Smooth muscle cell (in vitro differentiated cells): ENCODE results near the gene BORCS5. TPM values are rescaled to one million over a fixed set of nuclear protein-coding genes. Genes with fewer than 3 reads are reported as not detected.

Experiments used
- DNase-seq: peaks from one replicate; lab custom pipeline; 2025; ENCODE audit not compliant: unreplicated experiment; lab: John Stamatoyannopoulos, UW
- H2AFZ ChIP-seq: fragments of 200-600 bp; sonication (generic); 2 replicates; pipeline ENCODE4 v1.6.0; 2016; ENCODE audit warnings: antibody characterized with exemption, low read depth, mild to moderate bottlenecking
- H3F3A ChIP-seq: fragments of 200-600 bp; sonication (generic); 2 replicates; pipeline ENCODE4 v1.6.0; 2017; ENCODE audit warnings: antibody characterized with exemption, low read depth
- H3K27ac ChIP-seq: fragments of 200-600 bp; sonication (generic); 2 replicates; pipeline ENCODE4 v1.5.1; 2016; ENCODE audit warnings: low read depth, mild to moderate bottlenecking
- H3K27me3 ChIP-seq: fragments of 200-600 bp; sonication (generic); 2 replicates; pipeline ENCODE4 v1.6.1; 2016; ENCODE audit warnings: low read depth, mild to moderate bottlenecking
- H3K36me3 ChIP-seq: fragments of 200-600 bp; sonication (generic); 2 replicates; pipeline ENCODE4 v1.5.1; 2016; ENCODE audit warnings: low read depth
- H3K4me1 ChIP-seq: fragments of 200-600 bp; sonication (generic); 2 replicates; pipeline ENCODE4 v1.5.1; 2016; ENCODE audit warnings: low read depth
- H3K4me2 ChIP-seq: fragments of 200-600 bp; sonication (generic); 2 replicates; pipeline ENCODE4 v1.6.0; 2016; ENCODE audit warnings: mild to moderate bottlenecking
- H3K4me3 ChIP-seq: fragments of 200-600 bp; sonication (generic); 2 replicates; pipeline ENCODE4 v1.5.1; 2016; ENCODE audit warnings: mild to moderate bottlenecking
- H3K79me2 ChIP-seq: fragments of 200-600 bp; sonication (generic); 2 replicates; pipeline ENCODE4 v1.6.0; 2016; ENCODE audit warnings: low read depth, mild to moderate bottlenecking
- H3K9ac ChIP-seq: fragments of 200-600 bp; sonication (generic); 2 replicates; pipeline ENCODE4 v1.6.0; 2016; ENCODE audit warnings: low read depth
- H3K9me3 ChIP-seq: fragments of 200-600 bp; sonication (generic); replicated peaks from 2 replicates; pipeline ENCODE4 v1.5.1; 2016; ENCODE audit warnings: low read depth
- H4K20me1 ChIP-seq: fragments of 200-600 bp; sonication (generic); 2 replicates; pipeline ENCODE4 v1.6.0; 2016; ENCODE audit warnings: low read depth
- WGBS: methylation state at CpG from one replicate; pipeline ENCODE4 v1.1.7; 2016; ENCODE audit warnings: low lambda C conversion rate; 5-methylcytosine and 5-hydroxymethylcytosine counted together
- polyA plus RNA-seq: library from polyadenylated mRNA; unstranded; fragments of >200 nt; fragmentation: Nextera tagmentation; extraction: Ambion mirVana; gene quantifications from 2 replicates; pipeline ENCODE4 v1.2.1, GENCODE V29; 2016
- total RNA-seq: library from RNA; depleted of rRNA; stranded (reverse); fragments of >200 nt; gene quantifications from 2 replicates; pipeline ENCODE4 v1.2.3, GENCODE V29; 2014
- TF ChIP-seq, protein P1 (sequence below): fragments of 200-600 bp; sonication (generic); IDR thresholded peaks from 2 replicates; pipeline ENCODE4 v1.5.1; 2017; ENCODE audit warnings: borderline replicate concordance, mild to moderate bottlenecking, antibody characterized with exemption; ENCODE audit not compliant: insufficient read depth, poor library complexity, severe bottlenecking

Gene BORCS5
- total and polyA plus RNA-seq, 2 experiments from 2014 or later: 11.2 to 11.7 TPM

DNA sequence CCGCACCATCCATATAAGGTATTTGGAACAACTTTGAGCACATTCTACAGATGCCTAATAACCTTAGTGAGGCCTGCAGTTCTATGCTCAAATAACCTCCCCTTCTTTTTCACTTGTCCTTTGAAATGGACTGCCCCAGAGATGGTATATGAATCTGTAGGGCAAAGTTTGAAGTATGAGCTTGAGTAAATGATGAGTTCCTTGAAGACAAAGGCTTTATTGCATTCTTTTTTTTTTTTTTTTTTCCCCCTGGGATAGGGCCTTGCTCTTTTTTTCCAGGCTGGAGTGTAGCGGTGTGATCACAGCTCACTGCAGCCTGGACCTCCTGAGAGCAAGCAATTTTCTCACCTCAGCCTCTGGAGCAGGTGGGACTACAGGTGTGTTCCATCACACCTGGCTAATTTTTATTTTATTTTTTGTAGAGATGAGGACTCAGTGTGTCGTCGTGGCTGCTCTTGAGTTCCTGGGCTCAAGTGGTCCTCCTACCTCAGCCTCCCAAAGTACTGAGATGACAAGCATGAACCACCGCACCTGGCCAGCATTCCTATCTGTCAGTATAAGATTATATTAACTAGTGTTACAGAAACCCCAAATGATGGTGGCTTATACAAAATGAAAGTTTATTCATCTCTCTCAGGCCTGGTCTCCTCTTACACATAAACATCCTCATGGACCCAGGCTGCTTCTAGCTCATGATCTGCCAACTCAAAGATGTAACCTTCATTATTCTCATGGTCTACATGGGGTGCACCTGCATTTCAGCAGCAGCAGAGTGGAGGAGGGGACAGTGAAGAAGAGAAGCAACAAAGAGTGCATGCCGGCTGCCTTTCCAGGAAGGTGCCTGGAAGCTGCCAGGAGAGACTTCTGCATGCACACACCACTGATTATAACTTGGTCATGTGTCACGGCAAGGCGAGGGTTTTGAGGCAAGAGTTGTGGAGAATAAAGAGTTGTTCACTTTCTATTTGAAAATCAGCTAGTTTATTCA lies 104.4 kb downstream of the BORCS5 start:
- H3F3A ChIP-seq: no peaks in the 10 kb centered on the region
- no peaks in the 10 kb centered on the region for H4K20me1 ChIP-seq
- no peak overlapping the region for H3K4me2 ChIP-seq
- H3K27me3 ChIP-seq: no peaks in the 10 kb centered on the region
- H2AFZ ChIP-seq: no peak overlapping the region
- H3K4me1 ChIP-seq: no peaks in the 10 kb centered on the region
- no peaks in the 10 kb centered on the region for H3K36me3 ChIP-seq
- no peak overlapping the region for H3K9ac ChIP-seq
- 99% methylated on average over 8 of the region's 8 CpGs for WGBS
- H3K79me2 ChIP-seq: no peaks in the 10 kb centered on the region
- TF ChIP-seq, protein P1, sequence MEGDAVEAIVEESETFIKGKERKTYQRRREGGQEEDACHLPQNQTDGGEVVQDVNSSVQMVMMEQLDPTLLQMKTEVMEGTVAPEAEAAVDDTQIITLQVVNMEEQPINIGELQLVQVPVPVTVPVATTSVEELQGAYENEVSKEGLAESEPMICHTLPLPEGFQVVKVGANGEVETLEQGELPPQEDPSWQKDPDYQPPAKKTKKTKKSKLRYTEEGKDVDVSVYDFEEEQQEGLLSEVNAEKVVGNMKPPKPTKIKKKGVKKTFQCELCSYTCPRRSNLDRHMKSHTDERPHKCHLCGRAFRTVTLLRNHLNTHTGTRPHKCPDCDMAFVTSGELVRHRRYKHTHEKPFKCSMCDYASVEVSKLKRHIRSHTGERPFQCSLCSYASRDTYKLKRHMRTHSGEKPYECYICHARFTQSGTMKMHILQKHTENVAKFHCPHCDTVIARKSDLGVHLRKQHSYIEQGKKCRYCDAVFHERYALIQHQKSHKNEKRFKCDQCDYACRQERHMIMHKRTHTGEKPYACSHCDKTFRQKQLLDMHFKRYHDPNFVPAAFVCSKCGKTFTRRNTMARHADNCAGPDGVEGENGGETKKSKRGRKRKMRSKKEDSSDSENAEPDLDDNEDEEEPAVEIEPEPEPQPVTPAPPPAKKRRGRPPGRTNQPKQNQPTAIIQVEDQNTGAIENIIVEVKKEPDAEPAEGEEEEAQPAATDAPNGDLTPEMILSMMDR: no peak
- H3K9me3 ChIP-seq: no peaks in the 10 kb centered on the region
- no peak for DNase-seq
- H3K27ac ChIP-seq: no peak overlapping the region
- H3K4me3 ChIP-seq: no peak overlapping the region

DNA sequence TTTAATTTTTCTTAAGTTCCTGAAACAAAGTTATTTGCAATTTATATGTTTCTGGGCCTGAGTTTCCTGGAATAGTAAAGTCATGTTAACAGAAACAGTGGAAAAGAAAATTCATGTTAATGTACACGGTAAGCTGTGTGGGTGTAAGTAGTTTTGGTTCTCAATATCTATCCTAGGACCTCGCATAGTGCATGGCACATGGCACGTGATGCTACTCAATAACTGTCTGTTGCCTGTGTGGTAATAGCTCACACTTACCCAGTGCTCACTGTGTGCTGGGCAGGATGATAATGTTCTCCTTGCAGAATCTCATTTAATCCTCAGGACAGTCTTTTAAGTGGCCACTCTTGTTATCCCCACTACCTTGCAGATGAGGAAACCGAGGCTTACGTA lies 105.0 kb downstream of the BORCS5 start:
- Histone ChIP-seq H3K4me3 (no peak overlapping the region), H3K9me3 (no peaks in the 10 kb centered on the region), H3K27ac (no peak overlapping the region), H4K20me1 (no peaks in the 10 kb centered on the region), H3K4me1 (no peaks in the 10 kb centered on the region), H3K79me2 (no peaks in the 10 kb centered on the region), H3K27me3 (no peaks in the 10 kb centered on the region), H3K9ac (no peak overlapping the region), H3K36me3 (no peaks in the 10 kb centered on the region), H2AFZ (no peak overlapping the region), H3K4me2 (no peak overlapping the region), H3F3A (no peaks in the 10 kb centered on the region)
- TF ChIP-seq, protein P1: no peak
- DNase-seq: no peak
- 98% methylated on average over 5 of the region's 5 CpGs for WGBS

DNA sequence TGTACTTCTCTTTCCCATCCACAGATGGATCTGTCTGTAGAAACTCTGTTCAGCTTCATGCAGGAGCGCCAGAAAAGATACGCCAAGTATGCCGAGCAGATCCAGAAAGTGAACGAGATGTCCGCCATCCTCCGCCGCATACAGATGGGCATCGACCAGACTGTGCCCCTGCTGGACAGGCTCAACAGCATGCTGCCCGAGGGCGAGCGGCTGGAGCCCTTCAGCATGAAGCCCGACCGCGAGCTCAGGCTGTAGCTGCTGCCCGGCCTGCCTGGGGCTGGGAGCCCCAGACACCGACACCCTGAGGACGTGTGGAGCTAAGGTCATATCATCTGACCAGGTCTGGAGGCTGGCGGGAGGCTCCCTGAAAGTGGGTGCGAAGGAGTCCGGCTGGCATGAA lies 108.6 kb downstream of the BORCS5 start:
- H3K27ac ChIP-seq: no peak overlapping the region

More for the DNA sequence above, 108.6 kb downstream of the BORCS5 start:
- Histone ChIP-seq H3K9me3 (no peaks in the 10 kb centered on the region), H3K4me1 (no peaks in the 10 kb centered on the region), H3K4me3 (no peak overlapping the region), H3K27me3 (no peaks in the 10 kb centered on the region), H3F3A (no peaks in the 10 kb centered on the region), H3K9ac (no peak overlapping the region), H4K20me1 (no peaks in the 10 kb centered on the region), H3K36me3 (no peaks in the 10 kb centered on the region), H3K4me2 (no peak overlapping the region), H2AFZ (no peak overlapping the region), H3K79me2 (no peaks in the 10 kb centered on the region)
- 84% methylated on average over 20 of the region's 20 CpGs for WGBS
- DNase-seq: no peak
- TF ChIP-seq, protein P1: no peak
